GM23338 (cell line): ENCODE results near the gene NLRP5.

ENCODE experiments used
- CREB1 ChIP-seq: fragments of 250-450 bp; sonication (Bioruptor Pico); IDR thresholded peaks from 2 replicates; pipeline ENCODE4 v1.5.0; 2020; ENCODE audit warnings: low read depth, mild to moderate bottlenecking, moderate library complexity
- EZH2 ChIP-seq: fragments of 200-600 bp; sonication (generic); IDR thresholded peaks from one replicate; pipeline ENCODE4 v1.8.0; 2017; ENCODE audit warnings: antibody characterized with exemption, mild to moderate bottlenecking, low read depth; ENCODE audit not compliant: unreplicated experiment
- EZH2phosphoT487 ChIP-seq: fragments of 200-600 bp; sonication (generic); IDR thresholded peaks from one replicate; pipeline ENCODE4 v1.8.1; 2018; ENCODE audit warnings: antibody characterized with exemption; ENCODE audit not compliant: unreplicated experiment
- JUNB ChIP-seq: IDR thresholded peaks from one replicate; pipeline ENCODE4 v1.6.1; 2016; ENCODE audit warnings: antibody characterized with exemption; ENCODE audit not compliant: unreplicated experiment
- NANOG ChIP-seq: IDR thresholded peaks from 2 replicates; pipeline ENCODE4 v1.6.1; 2016; ENCODE audit warnings: antibody characterized with exemption, borderline replicate concordance
- POLR2AphosphoS5 ChIP-seq: IDR thresholded peaks from 2 replicates; pipeline ENCODE4 v1.6.1; 2016; ENCODE audit warnings: antibody characterized with exemption, low read depth
- REST ChIP-seq: IDR thresholded peaks from one replicate; pipeline ENCODE4 v1.6.1; 2018; ENCODE audit warnings: antibody characterized with exemption; ENCODE audit not compliant: unreplicated experiment
- ZNF331 ChIP-seq: fragments of 250-450 bp; sonication (Bioruptor Pico); IDR thresholded peaks from 2 replicates; pipeline ENCODE4 v1.5.0; 2020; ENCODE audit warnings: low read depth, mild to moderate bottlenecking, moderate library complexity
- TF ChIP-seq, protein P1 (sequence below), 2 experiments: fragments of 200-600 bp in 1 of 2; sonication (generic) in 1 of 2; conservative IDR thresholded peaks; 2 replicates each; pipeline versions ENCODE4 v1.5.1 to v1.6.1; 2016 to 2017; ENCODE audit warnings: antibody characterized with exemption in 2 of 2, low read depth in 2 of 2, mild to moderate bottlenecking in 2 of 2, moderate library complexity in 1 of 2
- TF ChIP-seq, protein P2 (sequence below): IDR thresholded peaks from 2 replicates; pipeline ENCODE4 v1.6.1; 2016; ENCODE audit warnings: antibody characterized with exemption

DNA sequence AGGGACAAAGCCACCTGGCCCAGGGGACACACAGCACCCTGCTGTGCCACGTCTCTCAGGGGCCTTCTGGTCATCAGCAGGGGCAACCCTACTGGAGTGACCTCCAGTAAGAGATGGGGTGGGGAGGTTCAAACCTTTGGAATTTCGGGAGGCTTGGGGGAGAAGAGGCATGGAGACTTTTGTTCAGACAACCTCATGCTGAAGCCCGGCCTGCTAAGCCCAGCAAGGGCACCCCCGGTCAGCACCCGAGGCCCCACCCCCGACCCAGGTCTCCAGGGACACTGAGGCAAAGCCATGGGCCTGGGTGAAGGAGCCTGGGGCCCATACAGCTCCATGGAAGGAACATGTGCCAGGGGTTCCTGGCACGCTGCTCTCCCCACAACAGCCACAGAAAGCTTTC, 111.2 kb downstream of the NLRP5 start:
- TF ChIP-seq, protein P1, sequence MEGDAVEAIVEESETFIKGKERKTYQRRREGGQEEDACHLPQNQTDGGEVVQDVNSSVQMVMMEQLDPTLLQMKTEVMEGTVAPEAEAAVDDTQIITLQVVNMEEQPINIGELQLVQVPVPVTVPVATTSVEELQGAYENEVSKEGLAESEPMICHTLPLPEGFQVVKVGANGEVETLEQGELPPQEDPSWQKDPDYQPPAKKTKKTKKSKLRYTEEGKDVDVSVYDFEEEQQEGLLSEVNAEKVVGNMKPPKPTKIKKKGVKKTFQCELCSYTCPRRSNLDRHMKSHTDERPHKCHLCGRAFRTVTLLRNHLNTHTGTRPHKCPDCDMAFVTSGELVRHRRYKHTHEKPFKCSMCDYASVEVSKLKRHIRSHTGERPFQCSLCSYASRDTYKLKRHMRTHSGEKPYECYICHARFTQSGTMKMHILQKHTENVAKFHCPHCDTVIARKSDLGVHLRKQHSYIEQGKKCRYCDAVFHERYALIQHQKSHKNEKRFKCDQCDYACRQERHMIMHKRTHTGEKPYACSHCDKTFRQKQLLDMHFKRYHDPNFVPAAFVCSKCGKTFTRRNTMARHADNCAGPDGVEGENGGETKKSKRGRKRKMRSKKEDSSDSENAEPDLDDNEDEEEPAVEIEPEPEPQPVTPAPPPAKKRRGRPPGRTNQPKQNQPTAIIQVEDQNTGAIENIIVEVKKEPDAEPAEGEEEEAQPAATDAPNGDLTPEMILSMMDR (conservative IDR thresholded peaks at IDR 0.05; ENCODE audit: low read depth in 2 of 2): no peak
- no peak for TF ChIP-seq EZH2
- no peak for TF ChIP-seq NANOG
- no peak for TF ChIP-seq EZH2phosphoT487
- no peak for TF ChIP-seq JUNB
- no peak for TF ChIP-seq POLR2AphosphoS5
- no peak for TF ChIP-seq CREB1 (CRISPR knock-in tag)
- TF ChIP-seq REST: no peak
- TF ChIP-seq ZNF331 (CRISPR knock-in tag): no peak
- TF ChIP-seq, protein P2, sequence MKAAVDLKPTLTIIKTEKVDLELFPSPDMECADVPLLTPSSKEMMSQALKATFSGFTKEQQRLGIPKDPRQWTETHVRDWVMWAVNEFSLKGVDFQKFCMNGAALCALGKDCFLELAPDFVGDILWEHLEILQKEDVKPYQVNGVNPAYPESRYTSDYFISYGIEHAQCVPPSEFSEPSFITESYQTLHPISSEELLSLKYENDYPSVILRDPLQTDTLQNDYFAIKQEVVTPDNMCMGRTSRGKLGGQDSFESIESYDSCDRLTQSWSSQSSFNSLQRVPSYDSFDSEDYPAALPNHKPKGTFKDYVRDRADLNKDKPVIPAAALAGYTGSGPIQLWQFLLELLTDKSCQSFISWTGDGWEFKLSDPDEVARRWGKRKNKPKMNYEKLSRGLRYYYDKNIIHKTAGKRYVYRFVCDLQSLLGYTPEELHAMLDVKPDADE: no peak
